Epidermal melanocyte (primary cell): ENCODE data around the gene HNRNPM.

Experiments used
- DNase-seq: peaks from one replicate; pipeline ENCODE4 v3.0.0; 2011; ENCODE audit warnings: low spot score; ENCODE audit not compliant: insufficient read length

Gene HNRNPM

GRCh38 chr19:8485561-8486371 is 41.0 kb downstream of the HNRNPM start:
- DNase-seq = no peak

- no peak for DNase-seq
Observed at GRCh38 chr19:8486661-8487136, 41.9 kb downstream of the HNRNPM start.

GRCh38 chr19:8487137-8487851 is 42.5 kb downstream of the HNRNPM start:
- no peak for DNase-seq

GRCh38 chr19:8488365-8488764 is 43.6 kb downstream of the HNRNPM start:
- no peak for DNase-seq

GRCh38 chr19:8489561-8490394 is 45.0 kb downstream of the HNRNPM start:
- no peak for DNase-seq

GRCh38 chr19:8490395-8490760 is 45.6 kb downstream of the HNRNPM start:
- DNase-seq = no peak

- no peak for DNase-seq
Observed at GRCh38 chr19:8490873-8491272, 46.1 kb downstream of the HNRNPM start.

- no peak for DNase-seq
Observed at GRCh38 chr19:8491574-8491973, 46.8 kb downstream of the HNRNPM start.

GRCh38 chr19:8494158-8494557 is 49.4 kb downstream of the HNRNPM start:
- DNase-seq = no peak

- no peak for DNase-seq
Observed at GRCh38 chr19:8498295-8498694, 53.5 kb downstream of the HNRNPM start.

- DNase-seq = no peak
Observed at GRCh38 chr19:8499048-8499833, 54.5 kb downstream of the HNRNPM start.

GRCh38 chr19:8500158-8500557 is 55.4 kb downstream of the HNRNPM start:
- DNase-seq = no peak

GRCh38 chr19:8501516-8501915 is 56.7 kb downstream of the HNRNPM start:
- DNase-seq = no peak

GRCh38 chr19:8501981-8502380 is 57.2 kb downstream of the HNRNPM start:
- no peak for DNase-seq

GRCh38 chr19:8503510-8503909 is 58.7 kb downstream of the HNRNPM start:
- no peak for DNase-seq

- DNase-seq = no peak
Observed at GRCh38 chr19:8504171-8504570, 59.4 kb downstream of the HNRNPM start.

GRCh38 chr19:8504919-8505318 is 60.1 kb downstream of the HNRNPM start:
- no peak for DNase-seq

GRCh38 chr19:8505680-8506401 is 61.1 kb downstream of the HNRNPM start:
- DNase-seq = peak; percentile 97

GRCh38 chr19:8506402-8506957 is 61.7 kb downstream of the HNRNPM start:
- no peak for DNase-seq

- no peak for DNase-seq
Observed at GRCh38 chr19:8510589-8511115, 65.9 kb downstream of the HNRNPM start.
